HG02884 (cell line): ENCODE results near the gene GRK5.
"Not testable (repeated sequence)": the region's sequence is repeated elsewhere in the genome, so short reads cannot be mapped to it uniquely, and the experiment has no call there.

Source experiments
- ATAC-seq: cut with Tn5 transposase; IDR thresholded peaks from one replicate; pipeline ENCODE4 v1.9.1; 2021; ENCODE audit warnings: mild to moderate bottlenecking, moderate library complexity; ENCODE audit not compliant: unreplicated experiment

GRK5 gene

DNA sequence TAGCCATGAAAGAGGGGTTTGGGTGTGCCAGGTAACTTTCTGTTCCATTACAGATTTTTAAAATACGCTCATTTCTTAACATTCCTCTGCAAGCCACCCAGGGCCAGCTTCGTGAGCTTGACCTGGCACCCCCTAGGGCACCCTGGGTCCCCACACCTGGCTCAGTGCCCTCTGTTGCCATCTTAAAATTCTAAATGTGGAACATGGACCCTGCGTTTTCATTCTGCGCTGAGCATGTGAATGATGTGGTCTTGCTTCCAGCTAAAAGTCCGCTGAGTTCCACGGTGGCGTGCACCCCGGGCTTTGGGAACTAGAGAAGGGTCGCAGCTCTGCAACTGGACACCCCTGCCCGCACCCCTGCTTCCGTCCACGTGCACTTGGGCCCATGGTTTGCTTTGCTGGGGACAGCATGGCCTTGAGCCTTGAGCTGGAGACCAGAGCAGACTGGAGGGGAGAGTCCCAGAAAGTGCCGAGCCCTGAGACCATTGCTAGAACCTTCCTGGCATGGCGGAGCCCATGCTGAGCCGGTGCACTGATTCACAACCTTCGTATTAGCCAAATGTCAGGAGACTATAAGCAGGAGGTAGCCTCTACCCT is 244.0 kb downstream of the GRK5 start:
- ATAC-seq = no peak

GRCh38 chr10:119452396-119452795 is 245.0 kb downstream of the GRK5 start:
- ATAC-seq = no peak

- no peak for ATAC-seq
Observed at GRCh38 chr10:119453313-119453712, 245.9 kb downstream of the GRK5 start.

GRCh38 chr10:119454316-119454715 is 246.9 kb downstream of the GRK5 start:
- no peak for ATAC-seq

DNA sequence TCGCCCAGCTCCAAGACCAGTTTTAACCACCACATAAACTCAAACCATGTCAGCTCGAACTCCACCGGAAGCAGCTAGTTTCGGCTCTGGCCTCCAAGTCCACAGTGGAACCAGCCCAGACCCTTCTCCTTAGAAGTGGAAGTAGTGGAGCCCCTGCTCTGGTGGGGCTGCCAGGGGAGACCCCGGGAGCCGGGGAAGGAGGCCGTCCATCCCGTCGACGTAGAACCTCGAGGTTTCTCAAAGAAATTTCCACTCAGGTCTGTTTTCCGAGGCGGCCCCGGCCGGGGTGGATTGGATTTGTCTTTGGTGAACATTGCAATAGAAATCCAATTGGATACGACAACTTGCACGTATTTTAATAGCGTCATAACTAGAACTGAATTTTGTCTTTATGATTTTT is 247.6 kb downstream of the GRK5 start:
- no peak for ATAC-seq

DNA sequence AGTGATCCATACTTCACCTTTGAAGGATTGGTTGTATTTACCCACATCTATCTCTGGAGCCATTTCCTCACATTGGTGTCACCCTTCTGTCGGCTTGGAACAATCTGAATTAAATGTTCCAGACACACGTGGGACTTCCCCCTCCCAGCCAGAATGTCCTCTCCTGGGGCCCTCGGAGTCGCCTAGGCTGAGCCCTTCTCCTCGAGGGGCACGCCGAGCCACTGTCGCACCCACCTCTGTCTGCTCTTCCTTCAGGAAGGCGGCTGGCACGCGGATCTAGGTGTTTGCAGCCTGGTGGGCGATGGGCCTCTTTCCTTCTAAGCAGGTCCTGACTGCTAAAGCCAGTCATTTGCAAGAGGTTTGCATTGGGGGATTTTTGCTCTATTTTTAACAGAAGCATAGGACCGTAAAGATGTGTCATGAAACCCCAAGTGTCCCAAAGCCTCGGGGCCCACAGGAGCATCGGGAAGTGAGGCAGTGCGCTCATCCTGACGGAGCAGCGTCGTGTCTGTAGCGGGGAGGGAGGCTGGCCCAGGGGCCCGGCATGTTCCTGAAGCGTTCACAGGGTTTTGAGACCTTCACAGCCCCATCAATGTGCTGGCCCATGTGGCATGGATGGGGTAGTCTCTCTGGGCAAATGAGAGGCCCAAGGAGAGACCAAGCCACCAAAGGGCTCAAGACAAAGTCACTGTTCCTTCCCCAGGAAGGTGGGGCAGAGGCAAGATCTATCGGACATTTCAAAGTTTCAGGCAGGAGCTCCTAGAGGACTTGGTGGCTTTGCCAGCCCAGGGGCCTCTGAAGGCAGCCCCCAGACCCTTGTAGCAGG is 248.5 kb downstream of the GRK5 start:
- ATAC-seq = peak; percentile 52

GRCh38 chr10:119456435-119456810 is 249.1 kb downstream of the GRK5 start:
- ATAC-seq = no peak

DNA sequence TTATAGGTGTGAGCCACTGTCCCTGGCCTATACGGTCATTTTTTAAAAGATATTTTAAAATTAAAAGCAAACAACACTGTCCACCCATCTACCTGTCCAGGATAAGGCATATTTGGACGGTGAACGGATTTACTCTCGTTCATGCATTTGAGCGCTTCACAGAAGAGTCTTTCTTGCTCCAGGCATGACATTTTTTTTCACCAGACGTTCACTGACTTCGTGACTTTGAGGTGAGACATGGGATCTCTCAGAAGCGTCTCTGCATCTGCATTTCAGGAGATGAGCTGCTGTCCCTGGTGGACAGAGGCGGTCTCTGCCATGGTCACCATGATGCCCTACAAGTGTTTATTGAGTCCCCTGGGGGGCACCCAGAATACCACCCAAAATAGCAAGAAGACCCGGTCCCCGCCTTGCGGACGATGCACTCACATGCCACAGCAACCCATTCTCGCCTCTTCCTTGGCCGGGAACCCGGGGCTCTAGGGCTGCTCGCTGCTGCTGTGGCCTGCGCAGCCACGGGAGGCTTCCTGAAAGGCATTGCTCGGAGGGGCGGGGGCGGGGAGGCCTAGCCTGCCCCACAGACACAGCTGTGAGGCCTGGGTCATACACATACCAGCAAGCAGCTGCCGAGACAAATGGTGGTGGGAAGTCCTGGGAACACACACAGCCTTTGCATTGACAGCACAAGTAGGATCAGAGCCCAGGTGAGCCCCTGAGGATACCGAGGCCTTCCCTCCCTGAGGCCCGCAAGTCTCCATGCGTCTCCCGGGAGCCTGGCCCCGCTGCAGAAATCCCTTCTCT is 250.8 kb downstream of the GRK5 start:
- no peak for ATAC-seq

- no peak for ATAC-seq
Observed at GRCh38 chr10:119459681-119460340, 252.4 kb downstream of the GRK5 start.

DNA sequence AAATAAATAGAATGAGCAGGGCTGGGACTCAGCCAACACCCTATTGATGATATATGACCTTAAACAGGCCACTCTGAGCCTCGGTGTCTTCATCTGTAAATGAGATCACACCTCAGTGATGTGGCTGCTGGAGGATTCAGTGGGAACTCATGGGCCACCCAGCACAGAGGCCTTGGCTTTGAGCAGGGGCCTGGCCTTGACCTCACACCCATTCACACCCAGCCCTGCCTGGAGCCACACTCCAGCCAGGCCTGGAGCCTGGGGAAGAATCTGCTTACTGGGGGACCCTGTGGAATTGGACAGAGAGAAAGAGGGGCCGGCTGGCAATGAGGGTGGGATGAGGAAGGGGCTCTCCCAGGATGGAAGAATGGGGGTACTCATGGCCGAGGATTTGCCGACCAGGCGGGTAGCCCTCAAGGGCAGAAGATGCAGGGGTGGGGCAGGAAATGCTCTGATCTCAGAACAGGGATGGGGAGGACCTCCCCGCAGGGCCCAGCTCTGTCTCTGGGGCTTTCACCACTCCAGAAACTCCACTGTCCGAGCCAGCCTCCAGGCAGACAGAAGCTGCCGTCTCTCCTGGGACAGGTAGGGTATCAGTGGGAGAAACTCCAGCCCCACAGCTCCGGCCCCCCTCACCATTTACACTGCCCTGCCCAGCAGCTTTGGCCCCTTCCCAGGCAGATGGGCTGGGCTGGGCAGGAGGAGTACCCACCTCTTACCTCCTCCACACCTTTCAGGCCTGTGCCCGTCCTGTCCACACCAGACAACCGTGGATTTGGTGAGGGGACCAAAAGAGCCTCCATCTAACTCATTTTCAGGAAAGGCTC is 253.2 kb downstream of the GRK5 start:
- no peak for ATAC-seq

DNA sequence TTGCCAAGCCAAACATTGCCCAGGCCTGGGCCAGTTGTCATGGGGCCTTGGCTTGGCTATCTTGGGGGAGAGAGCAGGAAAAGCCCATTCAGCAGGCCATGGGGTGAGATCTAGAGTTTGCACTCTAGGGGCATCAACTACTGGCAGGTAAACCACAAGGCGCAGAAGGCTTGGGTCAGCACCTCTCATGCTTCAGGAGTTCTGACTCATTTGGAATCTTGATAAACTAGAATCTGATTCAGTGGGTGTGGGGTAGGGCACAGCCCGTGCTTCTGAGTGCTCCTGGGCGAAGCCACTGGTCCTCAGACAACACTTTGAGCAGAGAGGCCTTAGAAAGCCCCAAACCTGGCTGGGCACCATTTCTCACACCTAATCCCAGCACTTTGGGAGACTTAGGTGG is 254.0 kb downstream of the GRK5 start:
- peak; percentile 68 for ATAC-seq

GRCh38 chr10:119461923-119462322 is 254.6 kb downstream of the GRK5 start:
- ATAC-seq = peak; percentile 65

GRCh38 chr10:119462773-119463172 is 255.4 kb downstream of the GRK5 start:
- no peak for ATAC-seq

GRCh38 chr10:119463195-119463594 is 255.8 kb downstream of the GRK5 start:
- not testable (repeated sequence) for ATAC-seq

GRCh38 chr10:119465085-119465484 is 257.7 kb downstream of the GRK5 start:
- no peak for ATAC-seq

DNA sequence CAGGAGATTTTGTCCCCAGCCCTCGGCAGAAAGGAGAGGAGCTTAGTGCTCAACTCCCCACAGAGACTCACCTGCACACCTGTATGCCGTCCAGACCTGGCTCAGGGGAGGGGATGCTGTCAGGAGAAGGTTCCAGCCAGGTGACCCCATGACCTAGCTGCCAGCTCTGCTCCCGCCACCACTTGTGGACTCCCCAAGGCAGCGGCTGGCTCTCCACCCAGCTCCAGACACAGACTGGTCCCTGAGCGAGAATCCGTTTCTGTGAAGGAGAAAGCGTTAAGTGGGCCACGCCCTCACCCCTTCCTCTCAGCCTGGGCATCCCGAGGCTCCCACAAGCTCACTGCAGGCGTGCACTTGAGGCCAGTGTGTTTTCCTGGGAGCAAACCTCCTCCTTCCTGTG is 258.7 kb downstream of the GRK5 start:
- no peak for ATAC-seq

- no peak for ATAC-seq
Observed at GRCh38 chr10:119466655-119467054, 259.3 kb downstream of the GRK5 start.

DNA sequence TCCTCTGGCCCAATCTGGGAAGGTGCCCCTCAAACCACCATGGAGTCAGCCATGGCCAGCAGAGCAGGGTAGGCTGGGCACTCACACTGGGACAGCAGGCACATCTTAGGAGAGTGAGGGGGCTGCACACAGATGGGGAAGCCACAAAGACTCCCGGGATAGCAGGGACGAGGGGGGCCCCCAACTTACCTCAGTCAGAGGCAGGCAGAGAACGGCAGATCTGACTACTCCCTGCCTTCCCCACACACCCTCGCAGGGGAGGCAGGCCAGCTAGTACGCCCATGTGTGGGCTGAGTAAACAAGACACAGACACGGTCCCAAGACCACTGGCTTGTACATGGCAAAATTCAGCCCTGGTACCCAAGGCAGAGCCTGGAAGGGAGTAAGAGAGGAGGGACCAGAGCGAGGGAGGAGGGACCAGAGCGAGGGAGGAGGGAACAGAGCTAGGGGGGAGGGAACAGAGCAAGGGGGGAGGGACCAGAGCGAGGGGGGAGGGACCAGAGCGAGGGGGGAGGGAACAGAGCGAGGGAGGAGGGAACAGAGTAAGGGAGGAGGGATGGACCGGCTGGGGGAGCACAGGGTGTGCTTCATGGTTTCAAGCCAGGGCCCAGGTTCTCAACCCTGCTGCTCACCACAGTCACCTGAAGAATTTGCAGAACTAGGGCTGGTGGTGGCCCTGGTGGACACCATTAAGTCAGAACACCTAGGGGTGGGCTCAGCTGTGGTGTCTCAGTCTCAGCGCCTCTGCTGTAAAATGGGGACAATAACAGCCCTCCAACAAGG is 261.4 kb downstream of the GRK5 start:
- no peak for ATAC-seq

GRCh38 chr10:119469325-119469707 is 261.9 kb downstream of the GRK5 start:
- ATAC-seq = no peak

GRCh38 chr10:119469846-119470245 is 262.5 kb downstream of the GRK5 start:
- no peak for ATAC-seq
